Measurements from ENCODE around the gene RNF34.

The RNF34 gene

GRCh38 chr12:121390856-121391255 is 9.1 kb upstream of the RNF34 start:
- no peak for DNase-seq (ENCODE audit: low read depth)

- DNase-seq (ENCODE audit: low read depth): no peak
Measured at GRCh38 chr12:121391619-121392324, 8.1 kb upstream of the RNF34 start.

- no peak for DNase-seq (ENCODE audit: low read depth)
Measured at GRCh38 chr12:121392325-121392716, 7.6 kb upstream of the RNF34 start.

GRCh38 chr12:121397521-121397920 is 2.4 kb upstream of the RNF34 start:
- DNase-seq (ENCODE audit: low read depth): no peak

GRCh38 chr12:121398355-121398754 is 1.6 kb upstream of the RNF34 start:
- no peak for DNase-seq (ENCODE audit: low read depth)

- peak; percentile 23 for DNase-seq (ENCODE audit: low read depth)
Measured at GRCh38 chr12:121400332-121401139, 618 bp downstream of the RNF34 start.

GRCh38 chr12:121403721-121404120 is 3.8 kb downstream of the RNF34 start:
- no peak for DNase-seq (ENCODE audit: low read depth)

- no peak for DNase-seq (ENCODE audit: low read depth)
Measured at GRCh38 chr12:121404734-121405133, 4.8 kb downstream of the RNF34 start.

- DNase-seq (ENCODE audit: low read depth): no peak
Measured at GRCh38 chr12:121405211-121405610, 5.3 kb downstream of the RNF34 start.

GRCh38 chr12:121413917-121414316 is 14.0 kb downstream of the RNF34 start:
- no peak for DNase-seq (ENCODE audit: low read depth)

- no peak for DNase-seq (ENCODE audit: low read depth)
Measured at GRCh38 chr12:121417847-121418246, 17.9 kb downstream of the RNF34 start.

- DNase-seq (ENCODE audit: low read depth): no peak
Measured at GRCh38 chr12:121420109-121420508, 20.2 kb downstream of the RNF34 start.

GRCh38 chr12:121423253-121423652 is 23.3 kb downstream of the RNF34 start:
- no peak for DNase-seq (ENCODE audit: low read depth)

GRCh38 chr12:121423682-121424623 is 24.0 kb downstream of the RNF34 start:
- DNase-seq (ENCODE audit: low read depth): no peak

GRCh38 chr12:121424624-121424975 is 24.7 kb downstream of the RNF34 start:
- no peak for DNase-seq (ENCODE audit: low read depth)

GRCh38 chr12:121427556-121428050 is 27.7 kb downstream of the RNF34 start:
- DNase-seq (ENCODE audit: low read depth): no peak

- no peak for DNase-seq (ENCODE audit: low read depth)
Measured at GRCh38 chr12:121428883-121429282, 29.0 kb downstream of the RNF34 start.

GRCh38 chr12:121430833-121431415 is 31.0 kb downstream of the RNF34 start:
- no peak for DNase-seq (ENCODE audit: low read depth)

- DNase-seq (ENCODE audit: low read depth): no peak
Measured at GRCh38 chr12:121432740-121433480, 33.0 kb downstream of the RNF34 start.

GRCh38 chr12:121436706-121437105 is 36.8 kb downstream of the RNF34 start:
- no peak for DNase-seq (ENCODE audit: low read depth)

- no peak for DNase-seq (ENCODE audit: low read depth)
Measured at GRCh38 chr12:121438905-121439304, 39.0 kb downstream of the RNF34 start.
